GM19372 (cell line): ENCODE data around the gene PPL.
"Not testable (repeated sequence)": the region's sequence is repeated elsewhere in the genome, so short reads cannot be mapped to it uniquely, and the experiment has no call there.

ENCODE experiments used
- ATAC-seq: cut with Tn5 transposase; IDR thresholded peaks from one replicate; pipeline ENCODE4 v1.9.1; 2021; ENCODE audit warnings: mild to moderate bottlenecking, low read depth, moderate library complexity; ENCODE audit not compliant: unreplicated experiment

PPL gene

GRCh38 chr16:4913130-4913773, 23.7 kb downstream of the PPL start:
- ATAC-seq = no peak

GRCh38 chr16:4911970-4912386, 25.0 kb downstream of the PPL start:
- ATAC-seq = no peak

GRCh38 chr16:4910828-4911227, 26.1 kb downstream of the PPL start:
- no peak for ATAC-seq

GRCh38 chr16:4909825-4910224, 27.1 kb downstream of the PPL start:
- ATAC-seq = no peak

GRCh38 chr16:4908854-4909401, 28.0 kb downstream of the PPL start:
- ATAC-seq = no peak

- no peak for ATAC-seq
Observed at GRCh38 chr16:4904942-4905615, 31.9 kb downstream of the PPL start.

GRCh38 chr16:4904108-4904941, 32.6 kb downstream of the PPL start:
- no peak for ATAC-seq

- ATAC-seq = no peak
Observed at GRCh38 chr16:4902038-4902437, 34.9 kb downstream of the PPL start.

GRCh38 chr16:4900750-4901149, 36.2 kb downstream of the PPL start:
- ATAC-seq = no peak

- ATAC-seq = no peak
Observed at GRCh38 chr16:4900036-4900435, 36.9 kb downstream of the PPL start.

GRCh38 chr16:4899474-4899846, 37.5 kb downstream of the PPL start:
- no peak for ATAC-seq

GRCh38 chr16:4898811-4899473, 38.0 kb downstream of the PPL start:
- ATAC-seq = no peak

GRCh38 chr16:4897328-4897727, 39.6 kb downstream of the PPL start:
- no peak for ATAC-seq

- ATAC-seq = not testable (repeated sequence)
Observed at GRCh38 chr16:4896761-4897160, 40.2 kb downstream of the PPL start.

GRCh38 chr16:4895366-4895765, 41.6 kb downstream of the PPL start:
- ATAC-seq = no peak

GRCh38 chr16:4894276-4895150, 42.4 kb downstream of the PPL start:
- ATAC-seq = no peak

- ATAC-seq = no peak
Observed at GRCh38 chr16:4893103-4893862, 43.7 kb downstream of the PPL start.

GRCh38 chr16:4892361-4893102, 44.4 kb downstream of the PPL start:
- no peak for ATAC-seq
